ENCODE data around the gene OR7D4.
A peak's percentile ranks its signal among the peaks of the same experiment; 100 is the strongest.
"Not testable (repeated sequence)": the region's sequence is repeated elsewhere in the genome, so short reads cannot be mapped to it uniquely, and the experiment has no call there.

Gene OR7D4

GRCh38 chr19:9219489-9219888, at the start of gene OR7D4:
Gene OR7D4, minus strand, starts transcription at chr19:9219589. Its CDS starts 4,752 bp downstream, at chr19:9214837.
- DNase-seq (ENCODE audit: low read depth, low spot score), result no peak

- no peak for DNase-seq (ENCODE audit: low read depth, low spot score)
These were observed 31.8 kb upstream of the OR7D4 start for GRCh38 chr19:9251236-9251635.

- no peak for DNase-seq (ENCODE audit: low read depth, low spot score)
These were observed 31.2 kb upstream of the OR7D4 start, which contains the start of gene OR7E24 for GRCh38 chr19:9250630-9251029. Gene OR7E24, plus strand, starts transcription at chr19:9250930. Its CDS starts 114 bp downstream, at chr19:9251044.

- DNase-seq (ENCODE audit: low read depth, low spot score), result peak; percentile 76
These were observed 13.8 kb downstream of the OR7D4 start for GRCh38 chr19:9205501-9206113.

GRCh38 chr19:9198044-9198443, 21.3 kb downstream of the OR7D4 start:
- DNase-seq (ENCODE audit: low read depth, low spot score), result not testable (repeated sequence)

- DNase-seq (ENCODE audit: low read depth, low spot score), result no peak
These were observed 29.9 kb downstream of the OR7D4 start for GRCh38 chr19:9189535-9189934.

- no peak for DNase-seq (ENCODE audit: low read depth, low spot score)
These were observed 32.2 kb downstream of the OR7D4 start for GRCh38 chr19:9187191-9187590.

GRCh38 chr19:9183000-9183399, 36.4 kb downstream of the OR7D4 start:
- DNase-seq (ENCODE audit: low read depth, low spot score), result no peak

GRCh38 chr19:9178901-9179300, 40.5 kb downstream of the OR7D4 start, which contains the start of gene OR7D2:
Gene OR7D2, plus strand, starts transcription at chr19:9178979. Its CDS starts 6,803 bp downstream, at chr19:9185782.
- DNase-seq (ENCODE audit: low read depth, low spot score), result no peak

- DNase-seq (ENCODE audit: low read depth, low spot score), result no peak
These were observed 44.1 kb downstream of the OR7D4 start for GRCh38 chr19:9175326-9175725.

GRCh38 chr19:9171393-9171991, 47.9 kb downstream of the OR7D4 start:
- DNase-seq (ENCODE audit: low read depth, low spot score), result peak; percentile 4

GRCh38 chr19:9166846-9167245, 52.5 kb downstream of the OR7D4 start:
- no peak for DNase-seq (ENCODE audit: low read depth, low spot score)

GRCh38 chr19:9165261-9165660, 54.1 kb downstream of the OR7D4 start:
- DNase-seq (ENCODE audit: low read depth, low spot score), result no peak

- no peak for DNase-seq (ENCODE audit: low read depth, low spot score)
These were observed 58.0 kb downstream of the OR7D4 start for GRCh38 chr19:9161427-9161826.
